HepG2 (cell line): ENCODE measurements around the gene FRMPD2.
"Not testable (repeated sequence)": the region's sequence is repeated elsewhere in the genome, so short reads cannot be mapped to it uniquely, and the experiment has no call there.

Experiments
- CHCHD3 ChIP-seq: sonication (generic); formaldehyde crosslinking; IDR thresholded peaks from 2 replicates; pipeline ENCODE4 v1.8.0; 2022; ENCODE audit warnings: mild to moderate bottlenecking, missing genetic modification reagents, moderate library complexity
- CHD4 ChIP-seq: fragments of 200-600 bp; sonication (generic); IDR thresholded peaks from 2 replicates; pipeline ENCODE4 v1.7.0; 2017; ENCODE audit warnings: mild to moderate bottlenecking, low read length, borderline replicate concordance
- HHEX ChIP-seq: IDR thresholded peaks from 2 replicates; pipeline ENCODE4 v1.6.1; 2016; ENCODE audit warnings: control low read depth
- MAFK ChIP-seq, 2 experiments: IDR thresholded peaks in 1 of 2; conservative IDR thresholded peaks in 1 of 2; 2 replicates each; pipeline ENCODE4 v1.6.1; 2011; ENCODE audit warnings: improper control_type of control experiment in 2 of 2, low read length in 2 of 2
- NR2C2 ChIP-seq: sonication (generic); formaldehyde crosslinking; IDR thresholded peaks from 2 replicates; pipeline ENCODE4 v1.4.0; 2020; ENCODE audit warnings: missing genetic modification reagents, mild to moderate bottlenecking, moderate library complexity, borderline replicate concordance
- POLR2AphosphoS5 ChIP-seq: IDR thresholded peaks from 2 replicates; pipeline ENCODE4 v1.6.1; 2012; ENCODE audit warnings: low read depth, low read length
- REST ChIP-seq, 2 experiments: IDR thresholded peaks; 2 replicates each; pipeline ENCODE4 v1.6.1; 2011 to 2012; ENCODE audit warnings: low read length in 2 of 2, borderline replicate concordance in 1 of 2, low read depth in 1 of 2, mild to moderate bottlenecking in 1 of 2, moderate library complexity in 1 of 2
- SNAPC5 ChIP-seq: sonication (generic); formaldehyde crosslinking; IDR thresholded peaks from 2 replicates; pipeline ENCODE4 v1.8.1; 2023; ENCODE audit warnings: mild to moderate bottlenecking, missing genetic modification reagents, borderline replicate concordance
- ZMYM3 ChIP-seq: sonication (generic); formaldehyde crosslinking; IDR thresholded peaks from 2 replicates; pipeline ENCODE4 v1.5.1; 2020; ENCODE audit warnings: mild to moderate bottlenecking, missing genetic modification reagents
- ZNF446 ChIP-seq: sonication (generic); formaldehyde crosslinking; IDR thresholded peaks from 2 replicates; pipeline ENCODE4 v1.5.0; 2020; ENCODE audit warnings: mild to moderate bottlenecking, missing genetic modification reagents
- ZNF512 ChIP-seq: sonication (generic); formaldehyde crosslinking; IDR thresholded peaks from 2 replicates; pipeline ENCODE4 v1.4.0; 2020; ENCODE audit warnings: mild to moderate bottlenecking, missing genetic modification reagents

- not testable (repeated sequence) for TF ChIP-seq CHCHD3 (CRISPR knock-in tag); ZMYM3 (CRISPR knock-in tag); REST (IDR thresholded peaks at IDR 0.05; ENCODE audit: borderline replicate concordance in 1 of 2, low read depth in 1 of 2, low read length in 2 of 2); SNAPC5 (CRISPR knock-in tag); POLR2AphosphoS5; ZNF446 (CRISPR knock-in tag); NR2C2 (CRISPR knock-in tag); ZNF512; MAFK (conservative IDR thresholded peaks at IDR 0.05 in 1 of 2, IDR thresholded peaks at IDR 0.05 in 1 of 2; ENCODE audit: low read length in 2 of 2); HHEX; CHD4
Measured at GRCh38 chr10:48128954-48129353, 145.5 kb downstream of the FRMPD2 start.
